Fibroblast of lung (primary cell): ENCODE measurements around the gene DNAJC8.

ENCODE experiments used
- EZH2 ChIP-seq: IDR thresholded peaks from 2 replicates; pipeline ENCODE4 v1.5.1; 2012; ENCODE audit warnings: low read length, control low read depth, mild to moderate bottlenecking; ENCODE audit errors: missing control alignments
- TF ChIP-seq, protein P1 (sequence below), 2 donors: IDR thresholded peaks in 1 of 2; conservative IDR thresholded peaks in 1 of 2; 1 replicate in 1 of 2; 2 replicates in 1 of 2; pipeline ENCODE4 v1.5.1; 2011 to 2012; ENCODE audit warnings: low read length in 2 of 2, control low read depth in 1 of 2, inconsistent platforms in 1 of 2, low read depth in 1 of 2, mild to moderate bottlenecking in 1 of 2

DNA sequence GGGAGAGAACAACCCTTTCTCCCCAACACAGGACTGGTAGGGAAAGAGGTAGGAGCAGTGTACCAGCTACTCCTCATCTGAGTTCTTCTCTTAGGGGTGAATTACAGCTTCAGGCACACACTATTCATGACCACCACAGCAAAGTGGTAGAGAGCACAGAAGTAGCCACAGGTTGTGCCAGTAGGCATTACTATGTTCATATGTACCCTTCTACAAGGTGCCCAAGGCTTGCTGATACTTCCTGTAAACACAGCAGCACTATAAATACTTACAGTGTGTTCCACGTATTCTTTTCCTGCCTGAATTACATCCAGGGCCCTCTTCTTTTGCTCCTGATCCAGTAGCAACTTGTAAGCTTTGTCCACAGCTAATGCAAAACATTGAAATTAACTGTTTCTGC is 23.1 kb downstream of the DNAJC8 start:
- TF ChIP-seq, protein P1, sequence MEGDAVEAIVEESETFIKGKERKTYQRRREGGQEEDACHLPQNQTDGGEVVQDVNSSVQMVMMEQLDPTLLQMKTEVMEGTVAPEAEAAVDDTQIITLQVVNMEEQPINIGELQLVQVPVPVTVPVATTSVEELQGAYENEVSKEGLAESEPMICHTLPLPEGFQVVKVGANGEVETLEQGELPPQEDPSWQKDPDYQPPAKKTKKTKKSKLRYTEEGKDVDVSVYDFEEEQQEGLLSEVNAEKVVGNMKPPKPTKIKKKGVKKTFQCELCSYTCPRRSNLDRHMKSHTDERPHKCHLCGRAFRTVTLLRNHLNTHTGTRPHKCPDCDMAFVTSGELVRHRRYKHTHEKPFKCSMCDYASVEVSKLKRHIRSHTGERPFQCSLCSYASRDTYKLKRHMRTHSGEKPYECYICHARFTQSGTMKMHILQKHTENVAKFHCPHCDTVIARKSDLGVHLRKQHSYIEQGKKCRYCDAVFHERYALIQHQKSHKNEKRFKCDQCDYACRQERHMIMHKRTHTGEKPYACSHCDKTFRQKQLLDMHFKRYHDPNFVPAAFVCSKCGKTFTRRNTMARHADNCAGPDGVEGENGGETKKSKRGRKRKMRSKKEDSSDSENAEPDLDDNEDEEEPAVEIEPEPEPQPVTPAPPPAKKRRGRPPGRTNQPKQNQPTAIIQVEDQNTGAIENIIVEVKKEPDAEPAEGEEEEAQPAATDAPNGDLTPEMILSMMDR (conservative IDR thresholded peaks at IDR 0.05 in 1 of 2, IDR thresholded peaks at IDR 0.05 in 1 of 2; ENCODE audit: low read depth in 1 of 2, low read length in 2 of 2): no peak
- TF ChIP-seq EZH2: no peak
